ENCODE results near the gene ATXN7L1. TPM values are rescaled to one million over a fixed set of nuclear protein-coding genes. Genes with fewer than 3 reads are reported as not detected.

ATXN7L1 gene
- total and polyA plus RNA-seq, 5 donors: 2.4 to 6.5 (median 4.5) TPM

- DNase-seq: no peak
- no peak for ATAC-seq
Measured at GRCh38 chr7:105580022-105580740, 296.2 kb downstream of the ATXN7L1 start.

GRCh38 chr7:105578496-105578895 lies 297.9 kb downstream of the ATXN7L1 start:
- Histone ChIP-seq H3K4me1 (ENCODE audit: control insufficient read depth, insufficient read depth, low read length) (peaks cover 4% of the 10 kb centered on the region), H3K4me3 (ENCODE audit: low read length) (no peak overlapping the region), H3K27me3 (ENCODE audit: control insufficient read depth, insufficient read depth) (no peaks in the 10 kb centered on the region), H3K9me3 (ENCODE audit: control insufficient read depth, low read length) (no peaks in the 10 kb centered on the region), H3K27ac (ENCODE audit: low read length) (no peak overlapping the region)
- intact Hi-C loops (cut with DNase I): no loop called here
- DNase-seq (no peak), ATAC-seq (no peak)

More at GRCh38 chr7:105580022-105580740, 296.2 kb downstream of the ATXN7L1 start:
- H3K27ac ChIP-seq (ENCODE audit: low read length): no peak overlapping the region
- peaks cover 4% of the 10 kb centered on the region for H3K4me1 ChIP-seq (ENCODE audit: control insufficient read depth, insufficient read depth, low read length)
- WGBS: 88% methylated on average over 22 of the region's 22 CpGs
- H3K9me3 ChIP-seq (ENCODE audit: control insufficient read depth, low read length): no peaks in the 10 kb centered on the region
- intact Hi-C loops (cut with DNase I): no loop called here
- no peak overlapping the region for H3K4me3 ChIP-seq (ENCODE audit: low read length)
- no peaks in the 10 kb centered on the region for H3K27me3 ChIP-seq (ENCODE audit: control insufficient read depth, insufficient read depth)

GRCh38 chr7:105577251-105577650 lies 299.1 kb downstream of the ATXN7L1 start:
- no peaks in the 10 kb centered on the region for H3K27me3 ChIP-seq (ENCODE audit: control insufficient read depth, insufficient read depth)
- no peaks in the 10 kb centered on the region for H3K9me3 ChIP-seq (ENCODE audit: control insufficient read depth, low read length)
- 77% methylated on average over 1 of the region's 1 CpG for WGBS
- H3K27ac ChIP-seq (ENCODE audit: low read length): no peak overlapping the region
- H3K4me3 ChIP-seq (ENCODE audit: low read length): no peak overlapping the region
- ATAC-seq (no peak), DNase-seq (no peak)
- peaks cover 4% of the 10 kb centered on the region for H3K4me1 ChIP-seq (ENCODE audit: control insufficient read depth, insufficient read depth, low read length)
- intact Hi-C loops (cut with DNase I): no loop called here

GRCh38 chr7:105571891-105572290 lies 304.5 kb downstream of the ATXN7L1 start:
- Histone ChIP-seq H3K27ac (ENCODE audit: low read length) (no peak overlapping the region), H3K4me3 (ENCODE audit: low read length) (no peak overlapping the region), H3K27me3 (ENCODE audit: control insufficient read depth, insufficient read depth) (no peaks in the 10 kb centered on the region), H3K4me1 (ENCODE audit: control insufficient read depth, insufficient read depth, low read length) (no peaks in the 10 kb centered on the region), H3K9me3 (ENCODE audit: control insufficient read depth, low read length) (no peaks in the 10 kb centered on the region)
- DNase-seq (no peak), ATAC-seq (no peak)
- intact Hi-C loops (cut with DNase I): no loop called here
- 95% methylated on average over 2 of the region's 2 CpGs for WGBS

- intact Hi-C loops (cut with DNase I): no loop called here
- no peak overlapping the region for H3K4me3 ChIP-seq (ENCODE audit: low read length)
- H3K27ac ChIP-seq (ENCODE audit: low read length): no peak overlapping the region
- no peaks in the 10 kb centered on the region for H3K4me1 ChIP-seq (ENCODE audit: control insufficient read depth, insufficient read depth, low read length)
- WGBS: 95% methylated on average over 3 of the region's 3 CpGs
- no peak for ATAC-seq
- no peak for DNase-seq
- H3K27me3 ChIP-seq (ENCODE audit: control insufficient read depth, insufficient read depth): no peaks in the 10 kb centered on the region
- no peaks in the 10 kb centered on the region for H3K9me3 ChIP-seq (ENCODE audit: control insufficient read depth, low read length)
Measured at GRCh38 chr7:105567821-105568220, 308.6 kb downstream of the ATXN7L1 start.

GRCh38 chr7:105567024-105567423 lies 309.4 kb downstream of the ATXN7L1 start:
- no peak overlapping the region for H3K4me3 ChIP-seq (ENCODE audit: low read length)
- no peak for ATAC-seq
- no peaks in the 10 kb centered on the region for H3K27me3 ChIP-seq (ENCODE audit: control insufficient read depth, insufficient read depth)
- no peak overlapping the region for H3K27ac ChIP-seq (ENCODE audit: low read length)
- 73% methylated on average over 2 of the region's 2 CpGs for WGBS
- intact Hi-C loops (cut with DNase I): no loop called here
- no peak for DNase-seq
- H3K4me1 ChIP-seq (ENCODE audit: control insufficient read depth, insufficient read depth, low read length): no peaks in the 10 kb centered on the region
- H3K9me3 ChIP-seq (ENCODE audit: control insufficient read depth, low read length): no peaks in the 10 kb centered on the region

GRCh38 chr7:105565190-105565589 lies 311.2 kb downstream of the ATXN7L1 start:
- WGBS: 97% methylated on average over 4 of the region's 4 CpGs
- no peaks in the 10 kb centered on the region for H3K9me3 ChIP-seq (ENCODE audit: control insufficient read depth, low read length)

GRCh38 chr7:105559926-105560325 lies 316.5 kb downstream of the ATXN7L1 start:
- H3K4me3 ChIP-seq (ENCODE audit: low read length): no peak overlapping the region
- H3K27me3 ChIP-seq (ENCODE audit: control insufficient read depth, insufficient read depth): no peaks in the 10 kb centered on the region
- no peak for ATAC-seq
- no peak overlapping the region for H3K27ac ChIP-seq (ENCODE audit: low read length)
- no peaks in the 10 kb centered on the region for H3K9me3 ChIP-seq (ENCODE audit: control insufficient read depth, low read length)
- DNase-seq: no peak
- H3K4me1 ChIP-seq (ENCODE audit: control insufficient read depth, insufficient read depth, low read length): no peaks in the 10 kb centered on the region
- intact Hi-C loops (cut with DNase I): no loop called here
- WGBS: 83% methylated on average over 1 of the region's 1 CpG

More at GRCh38 chr7:105565190-105565589, 311.2 kb downstream of the ATXN7L1 start:
- H3K4me1 ChIP-seq (ENCODE audit: control insufficient read depth, insufficient read depth, low read length): no peaks in the 10 kb centered on the region
- no peaks in the 10 kb centered on the region for H3K27me3 ChIP-seq (ENCODE audit: control insufficient read depth, insufficient read depth)
- no peak for DNase-seq
- ATAC-seq: no peak
- intact Hi-C loops (cut with DNase I): no loop called here
- H3K27ac ChIP-seq (ENCODE audit: low read length): no peak overlapping the region
- H3K4me3 ChIP-seq (ENCODE audit: low read length): no peak overlapping the region

Other genes with a start within 250 kb of the ATXN7L1 start
- under 1 TPM; 0.45 to 0.85 (median 0.62) TPM for gene CDHR3, start 86.7 kb upstream of the ATXN7L1 start, total RNA-seq
- gene CDHR3, start 86.7 kb upstream of the ATXN7L1 start, polyA plus RNA-seq: 0.86 TPM
- gene SYPL1, start 235.7 kb upstream of the ATXN7L1 start, total RNA-seq: 10 to 100 TPM; 72.2 to 86.9 (median 79.7) TPM
- gene SYPL1, start 235.7 kb upstream of the ATXN7L1 start, polyA plus RNA-seq: 78.0 TPM